Spleen (tissue), 7 donors: ENCODE measurements around the gene PRDX3.

Experiments used
- POLR2A ChIP-seq, 3 donors: fragments of 450-650 bp; IDR thresholded peaks; one replicate each; pipeline ENCODE4 v1.5.1; 2017; ENCODE audit warnings: antibody characterized with exemption in 3 of 3, mild to moderate bottlenecking in 1 of 3
- POLR2AphosphoS5 ChIP-seq, 3 donors: sonication (generic); formaldehyde crosslinking; IDR thresholded peaks; one replicate each; pipeline ENCODE4 v1.5.1; 2017; ENCODE audit warnings: antibody characterized with exemption in 3 of 3
- TF ChIP-seq, protein P1 (sequence below), 11 experiments: fragments of 200-600 bp in 7 of 11; fragments of 450-650 bp in 4 of 11; sonication (generic) in 4 of 11; IDR thresholded peaks in 8 of 11; conservative IDR thresholded peaks in 3 of 11; 1 replicate in 7 of 11; 2 replicates in 4 of 11; pipeline versions ENCODE4 v1.4.0 to v1.8.0; 2016 to 2021; ENCODE audit warnings: antibody characterized with exemption in 11 of 11, inconsistent platforms in 4 of 11, mild to moderate bottlenecking in 1 of 11
- donor health status: DM: no; HTN: no; CAD: no; lungs with moderate emphysema.
- donor health status: DM: no; HTN: no; CAD: no.
- donor health status: DM: no; HTN: no; CAD: no.

DNA sequence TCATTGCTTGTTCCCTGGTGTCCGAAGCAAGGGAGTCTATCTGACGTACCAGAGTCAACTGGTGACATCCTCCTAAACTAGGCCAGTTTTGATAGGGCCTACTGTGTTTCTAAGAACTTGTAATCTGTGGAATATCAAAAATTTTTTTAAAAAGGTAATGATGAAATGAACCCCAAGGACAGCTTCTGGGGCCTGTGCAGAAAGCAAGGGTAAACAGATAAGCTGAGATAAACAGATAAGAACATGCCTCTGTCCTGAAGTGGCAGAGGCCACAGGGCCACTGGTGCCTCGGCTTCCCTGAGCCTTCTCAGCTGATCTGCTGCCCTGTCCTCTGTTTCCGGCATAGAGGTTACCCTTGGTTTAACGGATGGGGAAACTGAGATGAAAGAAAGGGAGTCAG is 37.5 kb upstream of the PRDX3 start:
- TF ChIP-seq POLR2A (IDR thresholded peaks at IDR 0.05), result no peak
- TF ChIP-seq, protein P1, sequence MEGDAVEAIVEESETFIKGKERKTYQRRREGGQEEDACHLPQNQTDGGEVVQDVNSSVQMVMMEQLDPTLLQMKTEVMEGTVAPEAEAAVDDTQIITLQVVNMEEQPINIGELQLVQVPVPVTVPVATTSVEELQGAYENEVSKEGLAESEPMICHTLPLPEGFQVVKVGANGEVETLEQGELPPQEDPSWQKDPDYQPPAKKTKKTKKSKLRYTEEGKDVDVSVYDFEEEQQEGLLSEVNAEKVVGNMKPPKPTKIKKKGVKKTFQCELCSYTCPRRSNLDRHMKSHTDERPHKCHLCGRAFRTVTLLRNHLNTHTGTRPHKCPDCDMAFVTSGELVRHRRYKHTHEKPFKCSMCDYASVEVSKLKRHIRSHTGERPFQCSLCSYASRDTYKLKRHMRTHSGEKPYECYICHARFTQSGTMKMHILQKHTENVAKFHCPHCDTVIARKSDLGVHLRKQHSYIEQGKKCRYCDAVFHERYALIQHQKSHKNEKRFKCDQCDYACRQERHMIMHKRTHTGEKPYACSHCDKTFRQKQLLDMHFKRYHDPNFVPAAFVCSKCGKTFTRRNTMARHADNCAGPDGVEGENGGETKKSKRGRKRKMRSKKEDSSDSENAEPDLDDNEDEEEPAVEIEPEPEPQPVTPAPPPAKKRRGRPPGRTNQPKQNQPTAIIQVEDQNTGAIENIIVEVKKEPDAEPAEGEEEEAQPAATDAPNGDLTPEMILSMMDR (IDR thresholded peaks at IDR 0.05 in 8 of 11, conservative IDR thresholded peaks at IDR 0.05 in 3 of 11), result no peak
- no peak for TF ChIP-seq POLR2AphosphoS5 (IDR thresholded peaks at IDR 0.05)
